Iris pigment epithelial cell (primary cell): ENCODE data around the gene LSAMP.

Source experiments
- DNase-seq: peaks from one replicate; pipeline ENCODE4 v3.0.0-alpha.2; 2011; ENCODE audit warnings: low read depth

LSAMP gene

GRCh38 chr3:116445311-116445841, at the start of gene LSAMP:
LSAMP (minus strand) TSS chr3:116445487.
- DNase-seq = no peak

- no peak for DNase-seq
Measured at GRCh38 chr3:116492379-116492778, 47.1 kb upstream of the LSAMP start.

- no peak for DNase-seq
Measured at GRCh38 chr3:116483135-116483534, 37.8 kb upstream of the LSAMP start.

GRCh38 chr3:116476691-116477090, 31.4 kb upstream of the LSAMP start:
- no peak for DNase-seq

- no peak for DNase-seq
Measured at GRCh38 chr3:116474801-116475200, 29.5 kb upstream of the LSAMP start.

GRCh38 chr3:116474032-116474780, 28.9 kb upstream of the LSAMP start:
- no peak for DNase-seq

- peak; percentile 18 for DNase-seq
Measured at GRCh38 chr3:116473602-116474001, 28.3 kb upstream of the LSAMP start.

- no peak for DNase-seq
Measured at GRCh38 chr3:116470605-116471197, 25.4 kb upstream of the LSAMP start.

- DNase-seq = no peak
Measured at GRCh38 chr3:116469546-116469945, 24.3 kb upstream of the LSAMP start.

- DNase-seq = no peak
Measured at GRCh38 chr3:116464276-116464798, 19.1 kb upstream of the LSAMP start.

- DNase-seq = no peak
Measured at GRCh38 chr3:116453666-116454346, 8.5 kb upstream of the LSAMP start.

GRCh38 chr3:116449546-116450350, 4.5 kb upstream of the LSAMP start:
- no peak for DNase-seq

- no peak for DNase-seq
Measured at GRCh38 chr3:116445990-116446389, 703 bp upstream of the LSAMP start.

GRCh38 chr3:116444819-116445310, 422 bp downstream of the LSAMP start:
- DNase-seq = no peak

GRCh38 chr3:116444115-116444747, 1.1 kb downstream of the LSAMP start:
- no peak for DNase-seq

- DNase-seq = no peak
Measured at GRCh38 chr3:116443191-116443661, 2.1 kb downstream of the LSAMP start.

GRCh38 chr3:116442331-116443021, 2.8 kb downstream of the LSAMP start:
- no peak for DNase-seq

GRCh38 chr3:116441652-116442051, 3.6 kb downstream of the LSAMP start:
- no peak for DNase-seq

GRCh38 chr3:116440196-116440595, 5.1 kb downstream of the LSAMP start:
- peak; percentile 55 for DNase-seq

GRCh38 chr3:116433552-116433951, 11.7 kb downstream of the LSAMP start:
- no peak for DNase-seq
